Femur (tissue), 1 donor: ENCODE results near the gene UBE2O.
"Not testable (repeated sequence)": the region's sequence is repeated elsewhere in the genome, so short reads cannot be mapped to it uniquely, and the experiment has no call there.

Experiments
- DNase-seq: peaks from one replicate; pipeline ENCODE4 v3.0.0-alpha.2; 2017

Gene UBE2O

DNA sequence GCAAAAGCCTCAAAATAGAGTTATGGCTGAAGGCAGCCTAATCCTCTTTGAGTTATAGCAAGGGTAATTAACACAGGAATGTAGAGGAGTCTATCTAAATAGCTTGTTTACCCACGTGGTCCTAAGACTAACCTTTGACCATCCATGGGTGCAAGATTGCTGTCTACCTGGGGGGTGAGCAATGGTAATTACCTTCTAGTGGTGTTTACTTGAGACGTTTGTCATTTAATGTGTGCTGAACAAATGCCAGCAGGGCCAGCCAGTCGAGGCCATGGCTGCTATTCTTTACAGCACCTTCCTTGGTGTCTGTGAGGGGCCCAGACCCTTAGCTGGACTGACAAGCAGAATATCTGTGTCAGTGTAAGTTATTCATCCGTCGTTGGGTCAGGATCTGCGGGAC is 85.3 kb downstream of the UBE2O start:
- no peak for DNase-seq

DNA sequence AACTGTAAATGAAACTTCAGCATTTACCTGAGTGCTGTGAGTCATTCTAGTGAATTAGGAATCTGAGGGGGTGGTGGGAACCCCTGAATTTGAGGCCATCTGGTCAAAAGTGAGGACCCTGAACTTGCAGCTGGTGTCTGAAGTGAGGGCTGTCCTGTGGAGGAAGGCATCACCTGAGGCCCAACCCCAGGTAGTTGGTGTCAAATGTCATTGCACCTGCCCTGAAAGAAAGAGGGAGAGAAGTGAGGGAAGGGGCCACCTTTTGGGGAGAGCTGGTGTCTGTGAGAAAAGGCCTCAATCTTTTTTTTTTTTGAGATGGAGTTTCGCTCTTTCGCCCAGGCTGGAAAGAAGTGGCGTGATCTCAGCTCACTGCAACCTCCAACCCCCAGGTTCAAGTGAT is 86.7 kb downstream of the UBE2O start:
- DNase-seq: no peak

DNA sequence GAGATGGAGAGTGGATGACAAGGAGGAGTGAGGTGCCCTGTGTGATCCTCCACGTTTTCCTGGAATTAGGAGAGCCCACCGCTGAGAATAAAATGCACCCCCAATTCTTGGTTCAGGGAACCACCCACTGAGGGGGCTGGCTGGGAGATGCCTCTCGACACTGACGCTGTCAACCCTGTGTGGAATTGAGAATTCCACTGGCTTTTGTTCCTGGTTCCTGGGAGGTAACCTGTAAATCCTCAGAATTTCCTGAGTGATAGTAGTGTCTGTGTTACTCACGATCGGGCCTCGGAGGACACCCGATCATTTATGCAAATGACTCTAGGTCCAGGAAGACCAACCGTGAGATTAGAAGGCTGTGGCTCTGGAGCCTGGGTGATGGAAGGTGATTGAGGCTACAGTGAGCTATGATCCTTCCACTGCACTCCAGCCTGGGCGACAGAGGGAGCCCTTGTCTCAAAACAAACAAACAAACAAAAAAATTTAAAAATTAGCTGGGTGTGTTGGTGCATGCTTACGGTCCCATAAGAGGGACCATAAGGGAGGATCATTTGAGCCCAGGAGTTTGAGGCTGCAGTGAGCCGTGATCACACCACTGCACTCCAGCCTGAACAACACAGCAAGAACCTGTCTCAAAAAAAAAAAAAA is 87.6 kb downstream of the UBE2O start:
- DNase-seq: no peak

DNA sequence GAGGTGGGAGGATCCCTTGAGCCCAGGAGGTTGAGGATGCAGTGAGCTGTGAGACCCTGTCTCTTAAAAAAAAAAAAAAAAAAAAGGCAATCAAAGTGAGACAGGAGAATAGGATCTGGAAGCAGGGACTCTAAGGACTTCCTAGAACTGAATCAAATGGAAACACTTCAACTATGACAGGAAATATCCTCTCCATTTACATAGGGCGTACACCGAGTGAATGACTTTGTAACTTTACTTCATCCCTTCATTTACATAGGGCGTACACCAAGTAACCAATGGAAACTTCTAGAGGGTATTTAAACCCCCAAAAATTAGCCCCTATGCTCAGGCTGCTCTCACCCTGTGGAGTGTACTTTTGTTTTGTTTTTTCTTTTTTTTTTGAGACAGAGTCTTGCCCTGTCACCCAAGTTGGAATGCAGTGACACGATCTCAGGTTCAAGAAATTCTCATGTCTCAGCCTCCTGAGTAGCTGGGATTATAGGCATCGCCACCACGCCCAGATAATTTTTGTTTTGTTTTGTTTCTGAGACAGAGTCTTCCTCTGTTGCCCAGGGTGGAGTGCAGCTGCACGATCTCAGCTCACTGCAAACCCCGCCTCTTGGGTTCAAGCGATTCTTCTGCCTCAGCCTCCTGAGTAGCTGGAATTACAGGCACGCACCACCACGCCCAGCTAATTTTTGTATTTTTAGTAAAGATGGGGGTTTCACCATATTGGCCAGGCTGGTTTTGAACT is 89.7 kb downstream of the UBE2O start:
- no peak for DNase-seq

DNA sequence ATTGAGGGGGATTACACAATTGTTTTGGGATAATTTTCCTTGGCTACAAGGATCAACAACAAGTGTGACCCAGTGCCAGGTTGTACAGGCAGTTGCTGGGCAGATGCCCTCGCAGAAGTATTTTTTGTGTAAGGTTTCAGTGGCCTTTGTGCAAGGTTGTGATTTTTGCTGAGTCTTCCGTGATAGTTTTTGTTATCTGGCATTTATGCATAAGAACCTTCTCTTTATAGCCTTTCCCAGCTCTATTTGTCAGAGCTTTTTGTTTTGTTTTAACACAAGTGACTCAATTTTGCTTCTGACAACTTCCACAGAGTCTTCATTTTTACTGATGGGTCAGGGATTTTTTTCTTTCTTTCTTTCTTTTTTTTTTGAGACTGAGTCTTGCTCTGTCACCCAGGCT is 92.5 kb downstream of the UBE2O start:
- no peak for DNase-seq

DNA sequence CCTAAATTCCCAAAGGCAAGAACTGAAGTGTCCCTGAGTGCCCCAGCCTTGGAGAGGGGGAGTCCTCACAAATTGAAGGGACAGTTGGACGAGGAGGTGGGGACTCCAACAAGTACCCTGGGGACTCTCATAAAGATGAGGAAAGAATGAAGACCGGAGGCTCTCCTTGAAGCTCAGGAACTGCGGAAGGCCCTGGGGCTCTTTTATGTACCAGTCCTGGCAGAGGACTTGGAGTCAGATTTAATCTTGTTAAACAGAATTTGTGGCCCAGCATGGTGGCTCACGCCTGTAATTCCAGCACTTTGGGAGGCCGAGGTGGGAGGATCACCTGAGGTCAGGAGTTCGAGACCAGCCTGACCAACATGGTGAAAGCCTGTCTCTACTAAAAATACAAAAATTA is 93.2 kb downstream of the UBE2O start:
- DNase-seq: not testable (repeated sequence)

DNA sequence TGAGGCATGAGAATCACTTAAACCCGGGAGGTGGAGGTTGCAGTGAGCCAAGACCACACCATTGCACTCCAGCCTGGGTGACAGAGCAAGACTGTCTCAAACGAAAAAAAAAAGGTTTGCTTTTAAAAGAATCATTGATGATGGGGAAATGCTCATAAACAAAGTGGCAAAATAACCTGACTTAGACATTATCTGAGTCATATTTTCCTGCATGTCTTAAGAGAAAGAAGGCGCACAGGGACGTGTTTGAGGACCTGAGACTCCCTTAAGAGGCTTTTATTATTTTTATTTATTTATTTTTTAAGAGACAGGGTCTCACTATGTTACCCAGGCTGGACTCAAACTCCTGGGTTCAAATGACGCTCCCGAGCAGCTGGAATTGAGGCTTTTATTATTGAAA is 93.6 kb downstream of the UBE2O start:
- no peak for DNase-seq

DNA sequence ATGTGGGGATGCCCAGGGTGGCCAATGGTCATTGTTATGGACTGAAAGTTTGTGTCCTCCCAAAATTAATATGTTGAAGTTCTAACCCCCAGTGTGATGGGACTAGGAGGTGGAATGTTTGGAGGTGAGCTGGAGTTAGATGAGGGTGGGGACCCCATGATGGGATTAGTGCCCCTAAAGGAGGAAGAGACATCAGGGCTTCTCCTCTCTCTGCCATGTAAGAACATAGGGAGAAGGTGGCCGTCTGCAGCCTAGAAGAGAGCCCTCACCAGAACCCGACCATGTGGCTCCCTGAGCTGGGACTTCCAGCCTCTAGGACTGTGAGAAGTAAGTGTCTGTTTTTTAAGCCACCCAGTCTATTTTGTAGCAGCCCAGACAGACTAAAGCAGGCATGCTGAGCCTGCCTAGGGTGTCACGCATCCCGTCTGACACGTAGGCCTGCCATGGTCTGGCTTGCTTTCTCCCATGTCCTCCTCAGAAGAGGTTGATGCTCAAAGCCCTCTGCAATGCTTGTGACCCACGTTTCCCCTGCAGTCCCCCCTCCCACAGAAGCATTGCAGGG is 95.3 kb downstream of the UBE2O start:
- no peak for DNase-seq

DNA sequence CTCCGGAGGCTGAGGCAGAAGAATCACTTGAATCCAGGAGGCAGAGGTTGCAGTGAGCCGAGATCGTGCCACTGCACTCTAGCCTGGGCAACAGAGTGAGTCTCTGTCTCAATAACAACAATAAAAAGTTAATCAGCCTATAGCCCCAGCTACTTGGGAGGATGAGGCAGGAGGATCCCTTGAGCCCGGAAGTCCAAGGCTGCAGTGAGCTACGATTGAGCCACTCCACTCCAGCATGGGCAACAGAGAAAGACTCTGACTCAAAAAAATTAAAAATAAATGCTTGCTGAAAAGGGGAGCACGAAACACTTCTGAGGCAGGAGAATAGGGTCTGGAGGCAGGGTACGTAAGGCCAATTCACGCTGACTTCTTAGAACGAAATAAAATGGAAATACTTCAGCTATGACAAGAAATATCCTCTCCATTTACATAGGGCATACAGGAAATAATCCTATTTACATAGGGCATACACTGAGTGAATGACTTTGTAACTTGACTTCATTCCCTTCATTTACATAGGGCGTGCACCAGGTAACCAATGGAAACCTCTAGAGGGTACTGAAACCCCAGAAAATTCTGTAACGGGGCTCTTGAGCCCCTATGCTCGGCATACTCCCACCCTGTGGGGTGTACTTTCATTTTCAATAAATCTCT is 96.0 kb downstream of the UBE2O start:
- no peak for DNase-seq

DNA sequence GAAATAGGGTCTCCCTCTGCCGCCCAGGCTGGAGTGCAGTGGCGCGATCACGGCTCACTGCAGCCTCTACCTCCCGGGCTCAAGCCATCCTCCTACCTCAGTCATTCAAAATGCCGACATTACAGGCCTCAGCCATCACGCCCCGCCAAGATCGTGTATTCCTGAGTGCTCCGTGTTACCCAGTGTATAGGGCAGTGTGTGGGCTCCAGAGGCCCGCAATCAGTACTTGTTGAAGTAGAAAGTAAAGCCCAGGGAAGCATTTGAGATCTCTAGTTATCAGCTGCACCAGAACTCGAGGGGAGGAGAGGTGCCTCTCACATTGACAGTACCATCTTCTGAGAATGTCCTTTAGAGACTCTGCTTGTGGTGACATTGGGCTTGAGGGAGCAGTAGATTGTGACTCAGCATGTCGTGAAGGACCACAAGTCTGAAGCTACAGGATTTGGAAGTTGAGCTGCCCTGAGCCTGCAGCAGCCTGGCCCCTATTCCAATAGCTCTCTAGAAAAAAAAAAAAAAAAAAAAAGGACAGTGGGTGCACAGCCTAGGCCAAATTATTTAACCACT is 98.1 kb downstream of the UBE2O start:
- DNase-seq: no peak

DNA sequence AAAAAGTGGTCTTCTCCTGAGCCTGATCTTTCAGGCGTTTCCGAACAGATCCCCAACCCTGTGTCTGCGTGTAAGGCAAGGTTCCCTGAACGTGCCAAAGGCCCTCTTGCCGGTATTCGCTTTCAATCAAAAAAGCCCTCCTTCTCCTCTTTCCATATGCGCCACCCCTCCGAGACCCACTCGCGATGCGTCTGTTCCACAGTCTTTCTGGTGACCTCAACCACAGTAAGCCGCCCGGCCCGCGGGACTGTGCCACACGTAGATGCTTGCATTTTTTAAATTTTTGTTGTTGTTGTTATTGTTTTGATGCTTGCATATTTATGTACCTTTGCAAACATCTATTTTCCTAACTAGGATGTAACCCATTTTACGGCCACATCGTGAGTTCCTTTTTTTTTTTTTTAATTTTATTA is 98.6 kb downstream of the UBE2O start:
- DNase-seq: no peak

DNA sequence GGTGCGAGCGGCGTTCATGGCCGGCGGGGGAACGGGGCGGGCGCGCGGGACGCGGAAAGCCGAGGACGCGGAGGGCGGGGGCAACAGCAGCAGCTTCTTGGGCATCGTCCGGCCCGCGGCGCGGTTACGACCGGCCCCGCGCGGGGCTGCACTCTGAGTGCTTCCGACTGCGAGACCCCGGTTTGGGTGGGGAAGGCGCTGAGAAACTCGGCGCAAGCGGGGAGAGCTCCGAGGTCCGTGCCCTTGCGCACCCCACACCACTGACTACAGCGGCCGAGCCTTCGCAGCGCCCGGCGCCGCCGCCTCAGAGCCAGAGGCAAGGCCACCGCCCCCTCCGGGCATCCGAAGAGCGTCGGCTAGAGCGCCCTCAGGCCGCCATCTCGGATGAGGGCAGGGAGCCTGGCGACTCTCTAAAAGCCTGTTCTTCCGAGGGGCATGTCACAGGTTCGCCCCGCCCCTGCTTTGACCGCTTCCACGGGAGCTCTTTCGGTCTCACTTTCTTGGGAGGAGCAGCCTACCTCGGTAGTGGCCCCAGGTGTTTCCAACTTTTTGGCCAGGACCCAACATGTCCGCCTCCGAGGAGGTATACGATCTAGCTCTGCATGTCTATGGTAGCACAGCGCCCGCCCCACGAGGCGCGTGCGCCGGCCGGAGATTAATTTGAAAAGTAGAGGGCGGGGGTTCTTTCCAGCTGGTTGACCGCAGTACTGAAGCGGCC is 99.2 kb downstream of the UBE2O start, which contains the start of gene PRPSAP1:
Gene PRPSAP1, minus strand, starts transcription at position 318 of the 718 bp plus-strand sequence. Its CDS starts 213 bp downstream, at position 105.
- DNase-seq: peak; percentile 92

DNA sequence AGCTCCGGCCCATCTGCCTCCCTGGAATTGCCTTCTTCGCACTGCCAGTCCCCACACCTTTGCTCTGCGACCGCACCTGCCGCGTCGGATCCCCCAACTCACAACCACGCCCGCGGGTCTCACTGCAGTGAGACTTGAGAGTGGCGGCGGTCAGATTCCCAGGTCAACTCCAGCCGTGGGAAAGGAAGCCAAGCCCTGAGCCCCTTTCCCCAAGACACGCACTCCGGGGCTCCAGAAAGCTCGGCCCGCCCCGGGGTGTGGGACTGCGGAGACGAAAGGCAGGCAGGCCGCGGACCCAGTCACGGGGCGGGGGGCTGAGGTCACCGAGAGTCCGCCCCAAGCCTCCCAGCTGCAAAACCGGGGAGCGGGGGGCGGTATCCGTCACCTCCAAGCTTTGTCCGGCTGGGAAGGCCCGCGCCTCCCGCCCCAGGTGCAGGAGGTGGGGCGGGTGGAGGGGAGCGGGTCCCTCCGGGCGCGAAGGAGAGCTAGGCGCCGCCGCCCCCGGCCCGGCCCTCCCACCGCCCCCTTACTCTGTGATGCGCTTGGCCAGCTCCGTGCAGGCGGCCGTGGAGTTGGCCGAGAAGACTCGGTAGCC is 99.9 kb downstream of the UBE2O start:
- DNase-seq: peak; percentile 48

DNA sequence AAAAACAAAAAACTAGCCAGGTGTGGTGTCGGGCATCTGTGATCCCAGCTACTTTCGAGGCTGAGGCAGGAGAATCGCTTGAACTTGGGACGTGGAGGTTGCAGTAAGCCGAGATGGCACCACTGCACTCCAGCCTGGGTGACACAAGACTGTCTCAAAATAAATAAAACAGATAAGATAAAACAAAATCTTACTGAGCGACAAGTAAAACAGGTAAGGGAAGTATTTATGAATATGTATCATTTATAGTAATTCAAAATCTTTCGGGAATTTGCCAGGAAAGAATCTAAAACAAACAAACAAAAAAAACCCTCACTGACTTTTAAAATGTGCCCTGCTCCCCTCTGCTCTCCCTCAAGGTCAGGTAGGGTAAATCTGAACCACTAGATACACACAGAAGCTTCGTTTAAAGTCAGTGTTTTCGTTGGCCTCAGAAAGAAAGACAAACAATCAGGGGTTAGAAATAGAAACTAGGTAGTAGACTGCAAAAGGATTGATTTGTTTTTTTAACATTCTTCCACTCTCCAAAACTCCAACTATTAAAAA is 101.4 kb downstream of the UBE2O start:
- no peak for DNase-seq

DNA sequence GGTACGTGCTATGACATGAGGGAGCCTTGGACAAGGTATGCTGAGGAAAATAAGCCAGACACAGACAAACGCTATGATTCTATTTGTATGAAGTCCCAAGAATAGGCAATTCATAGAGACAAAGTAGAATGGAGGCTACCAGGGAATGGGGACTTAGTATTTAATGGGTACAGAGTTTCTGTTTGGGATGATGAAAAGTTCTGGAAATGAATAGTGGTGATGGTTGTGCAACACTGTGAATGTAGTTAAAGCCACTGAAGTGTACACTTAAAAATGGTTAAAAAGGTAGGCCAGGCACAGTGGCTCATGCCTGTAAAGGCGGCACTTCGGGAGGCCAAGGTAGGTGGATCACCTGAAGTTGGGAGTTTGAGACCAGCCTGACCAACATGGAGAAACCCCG is 102.5 kb downstream of the UBE2O start:
- no peak for DNase-seq

DNA sequence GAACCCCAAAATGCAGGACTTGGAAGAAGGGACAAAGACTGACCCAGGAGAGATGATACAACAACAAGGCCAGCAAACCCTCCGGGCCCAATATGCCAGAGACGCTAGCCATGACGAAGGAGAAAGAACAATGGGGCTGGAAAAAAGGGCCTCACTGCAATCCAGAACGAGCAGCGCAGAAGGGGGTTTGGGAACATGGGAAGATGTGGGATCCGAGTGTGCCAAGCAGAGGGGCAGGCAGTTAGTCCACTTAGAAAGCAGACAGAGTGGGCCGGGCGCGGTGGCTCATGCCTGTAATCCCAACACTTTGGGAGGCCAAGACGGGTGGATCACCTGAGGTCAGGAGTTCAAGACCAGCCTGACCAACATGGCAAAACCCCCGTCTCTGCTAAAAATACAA is 106.0 kb downstream of the UBE2O start:
- DNase-seq: not testable (repeated sequence)

DNA sequence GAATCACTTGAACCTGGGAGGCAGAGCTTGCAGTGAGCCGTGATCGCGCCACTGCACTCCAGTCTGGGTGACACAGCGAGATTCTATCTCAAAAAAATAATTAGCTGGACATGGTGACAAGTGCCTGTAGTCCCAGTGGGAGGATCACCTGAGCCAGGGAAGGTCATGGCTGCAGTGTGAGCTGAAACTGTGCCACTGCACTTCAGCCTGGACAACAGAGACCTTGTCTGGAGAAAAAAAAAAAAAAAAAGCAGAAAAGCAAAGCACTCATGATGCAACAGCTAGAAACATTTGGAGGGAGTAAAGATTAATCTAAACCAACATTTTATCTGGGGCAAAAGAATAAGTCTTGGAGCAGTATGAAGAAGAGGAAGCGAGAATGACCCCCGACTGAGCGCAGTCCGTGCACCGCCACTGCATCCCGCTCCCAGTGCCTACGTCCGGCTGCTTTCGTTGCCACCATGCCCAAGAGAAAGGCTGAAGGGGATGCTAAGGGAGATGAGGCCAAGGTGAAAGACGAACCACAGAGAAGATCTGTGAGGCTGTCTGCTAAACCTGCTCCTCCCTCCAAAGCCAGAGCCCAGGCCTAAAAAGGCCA is 107.5 kb downstream of the UBE2O start:
- no peak for DNase-seq

DNA sequence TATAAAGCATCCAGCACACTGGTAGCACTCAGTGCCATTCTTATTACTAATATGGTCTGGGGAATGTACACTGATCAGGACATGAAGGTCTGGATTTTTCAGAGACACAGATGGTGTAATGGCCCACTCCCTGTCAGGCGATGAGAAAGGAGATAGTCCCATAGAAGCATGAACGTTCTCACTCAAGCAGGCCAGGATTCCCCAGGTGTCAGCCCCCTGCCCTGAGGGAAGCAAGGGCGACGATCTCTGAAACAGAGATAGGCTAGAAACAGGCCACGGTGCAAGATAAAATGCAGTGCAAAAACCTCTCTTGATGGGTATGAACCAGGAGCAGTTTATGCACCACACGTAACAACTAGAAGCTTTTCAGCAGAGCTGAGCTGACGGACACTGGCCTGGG is 109.8 kb downstream of the UBE2O start:
- no peak for DNase-seq

DNA sequence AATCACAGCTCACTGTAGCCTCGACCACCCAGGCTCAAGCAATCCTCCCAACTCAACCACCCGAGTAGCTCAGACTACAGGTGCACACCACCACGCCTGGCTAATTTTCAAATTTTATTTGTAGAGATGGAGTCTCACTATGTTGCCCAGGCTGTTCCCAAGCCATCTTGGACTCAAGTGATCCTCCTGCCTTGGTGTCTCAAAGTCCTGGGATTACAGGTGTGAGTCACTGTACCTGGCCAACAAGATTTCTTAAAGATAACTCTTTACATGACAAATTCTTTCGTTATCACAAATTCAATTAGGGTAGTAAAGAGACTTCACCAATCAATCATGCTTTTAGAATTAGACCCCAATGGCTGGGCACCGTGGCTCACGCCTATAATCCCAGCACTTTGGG is 111.7 kb downstream of the UBE2O start:
- DNase-seq: no peak
